Panc1 (cell line): ENCODE data around the gene MRPL44. TPM values are rescaled to one million over a fixed set of nuclear protein-coding genes. Genes with fewer than 3 reads are reported as not detected.

ENCODE experiments used
- ATAC-seq: fragments of 200-7000 bp; cut with Tn5 transposase; 2 replicates; pipeline ENCODE4 v1.9.1; 2020; ENCODE audit warnings: mild to moderate bottlenecking, moderate library complexity
- BruUV-seq: library from RNA; stranded (reverse); fragments of 400-500 nt; replicated peaks from 2 replicates; lab custom pipeline; 2021; lab: Mats Ljungman, UMichigan
- CTCF ChIA-PET: fragments of 300-600 bp; sonication (Branson Sonifier 250); formaldehyde crosslinking; loops from one replicate; lab custom pipeline; 2022; ENCODE audit warnings: antibody characterized with exemption; lab: Charles Lee
- POLR2A ChIA-PET: fragments of 300-600 bp; sonication (Branson Sonifier 250); formaldehyde crosslinking; loops from one replicate; lab custom pipeline; 2022; ENCODE audit warnings: antibody characterized with exemption; lab: Charles Lee
- DNase-seq: peaks from one replicate; pipeline ENCODE4 v3.0.0-alpha.2; 2010; ENCODE audit warnings: low read depth, low spot score
- H3K27ac ChIP-seq: 2 replicates; pipeline ENCODE4 v1.5.1; 2011; ENCODE audit warnings: mild to moderate bottlenecking, low read length, inconsistent platforms
- H3K27me3 ChIP-seq: fragments of 200-500 bp; sonication (Bioruptor generic); 2 replicates; pipeline ENCODE4 v1.6.0; 2014; ENCODE audit warnings: low read length, inconsistent platforms; ENCODE audit not compliant: control insufficient read depth, insufficient read depth
- H3K36me3 ChIP-seq: fragments of 200-500 bp; sonication (Bioruptor generic); 2 replicates; pipeline ENCODE4 v1.5.1; 2014; ENCODE audit warnings: inconsistent platforms, mild to moderate bottlenecking, low read length, moderate library complexity; ENCODE audit not compliant: control insufficient read depth, insufficient read depth
- H3K4me1 ChIP-seq: 2 replicates; pipeline ENCODE4 v1.5.1; 2011; ENCODE audit warnings: inconsistent platforms, mild to moderate bottlenecking, low read length, moderate library complexity; ENCODE audit not compliant: control insufficient read depth, insufficient read depth
- H3K4me3 ChIP-seq, 2 experiments: 2 replicates each; pipeline ENCODE4 v1.5.1; 2011 to 2012; ENCODE audit warnings: low read depth in 2 of 2, low read length in 2 of 2, mild to moderate bottlenecking in 2 of 2, inconsistent platforms in 1 of 2, moderate library complexity in 1 of 2
- H3K9me3 ChIP-seq: fragments of 200-500 bp; sonication (Bioruptor generic); 2 replicates; pipeline ENCODE4 v1.5.1; 2014; ENCODE audit warnings: low read depth, mild to moderate bottlenecking, inconsistent platforms, low read length, moderate library complexity; ENCODE audit not compliant: control insufficient read depth, insufficient read depth
- CTCF ChIP-seq: fragments of 450-650 bp; IDR thresholded peaks from 2 replicates; pipeline ENCODE4 v1.5.1; 2017; ENCODE audit warnings: mild to moderate bottlenecking
- POLR2AphosphoS5 ChIP-seq: IDR thresholded peaks from 2 replicates; pipeline ENCODE4 v1.6.1; 2012; ENCODE audit warnings: mild to moderate bottlenecking, low read depth, low read length, moderate library complexity
- REST ChIP-seq, 2 experiments: IDR thresholded peaks; 2 replicates each; pipeline ENCODE4 v1.6.1; 2011 to 2012; ENCODE audit warnings: low read depth in 2 of 2, control low read depth in 1 of 2, low read length in 1 of 2, mild to moderate bottlenecking in 1 of 2, moderate library complexity in 1 of 2; ENCODE audit not compliant: insufficient read depth in 1 of 2
- SIN3A ChIP-seq: IDR thresholded peaks from 2 replicates; pipeline ENCODE4 v1.6.1; 2012; ENCODE audit warnings: low read depth, mild to moderate bottlenecking, low read length, moderate library complexity, borderline replicate concordance; ENCODE audit not compliant: insufficient read depth
- TCF7L2 ChIP-seq: IDR thresholded peaks from 2 replicates; pipeline ENCODE4 v1.6.1; 2011; ENCODE audit warnings: mild to moderate bottlenecking, low read depth, low read length, inconsistent platforms
- in situ Hi-C: cut with HindIII; loops from 2 replicates; pipeline ENCODE4 v1.10.0; 2016; ENCODE audit warnings: low sequenced_read_pairs, low pct_unique_long_range_greater_than_20kb
- intact Hi-C: fragments of 100-400 bp; cut with micrococcal nuclease; formaldehyde crosslinking; loops from one replicate; pipeline ENCODE4 v1.10.0; 2022; ENCODE audit not compliant: unreplicated experiment
- total RNA-seq: library from RNA; stranded (reverse); gene quantifications from one replicate; pipeline ENCODE4 v1.2.1, GENCODE V29; 2021; ENCODE audit not compliant: unreplicated experiment

Gene MRPL44
- total RNA-seq, 1 experiment from 2014 or later = 27.8 TPM

- BruUV-seq = no TSS peak
- Histone ChIP-seq H3K27me3 (no peaks in the 10 kb centered on the region), H3K9me3 (no peaks in the 10 kb centered on the region), H3K36me3 (peaks cover 18% of the 10 kb centered on the region), H3K4me1 (no peaks in the 10 kb centered on the region), H3K27ac (no peak overlapping the region), H3K4me3 (no peak overlapping the region)
- ChIA-PET CTCF (interaction anchor here (0.6 to 2.1 kb wide), 5 partner anchors 8 to 413 kb away, joined by 4 to 28 read pairs (median 7); no protein-coding TSS in a partner anchor), POLR2A (no interaction called here)
- intact Hi-C loops = no loop called here
- TF ChIP-seq TCF7L2 (no peak), POLR2AphosphoS5 (no peak), CTCF (no peak), REST (IDR thresholded peaks at IDR 0.05; ENCODE audit: insufficient read depth in 1 of 2, low read depth in 2 of 2, low read length in 1 of 2) (no peak), SIN3A (no peak)
- ATAC-seq = no peak
- no peak for DNase-seq
- in situ Hi-C loops = no loop called here
These were observed 12.1 kb downstream of the MRPL44 start for GRCh38 chr2:223969315-223969714.

- in situ Hi-C loops (no loop called here), intact Hi-C loops (loop anchor here (1.0 to 10.0 kb wide), 3 partner anchors 314 to 675 kb away; no protein-coding TSS in a partner anchor)
- Histone ChIP-seq H3K4me3 (no peak overlapping the region), H3K9me3 (no peaks in the 10 kb centered on the region), H3K27ac (no peak overlapping the region), H3K4me1 (no peaks in the 10 kb centered on the region), H3K27me3 (no peaks in the 10 kb centered on the region), H3K36me3 (peaks cover 13% of the 10 kb centered on the region)
- DNase-seq = no peak
- ChIA-PET CTCF (interaction anchor here (0.6 to 2.1 kb wide), 8 partner anchors 8 to 1696 kb away, joined by 3 to 28 read pairs (median 6); no protein-coding TSS in a partner anchor), POLR2A (no interaction called here)
- ATAC-seq = peak; percentile 51; the same call in 1 of the 2 replicates
- no TSS peak for BruUV-seq
- TF ChIP-seq REST (IDR thresholded peaks at IDR 0.05; ENCODE audit: insufficient read depth in 1 of 2, low read depth in 2 of 2, low read length in 1 of 2) (no peak), TCF7L2 (no peak), POLR2AphosphoS5 (no peak), SIN3A (no peak), CTCF (no peak)
These were observed 12.6 kb downstream of the MRPL44 start for GRCh38 chr2:223969856-223970255.
